SK-N-SH (cell line): ENCODE data around the gene MFSD11. TPM values are rescaled to one million over a fixed set of nuclear protein-coding genes. Genes with fewer than 3 reads are reported as not detected.

Source experiments
- CHD2 ChIP-seq: fragments of 150-350 bp; IDR thresholded peaks from 2 replicates; pipeline ENCODE4 v1.6.1; 2018; ENCODE audit warnings: low read length; ENCODE audit not compliant: partially characterized antibody
- FOSL2 ChIP-seq: IDR thresholded peaks from 2 replicates; pipeline ENCODE4 v1.4.0; 2012; ENCODE audit warnings: low read depth, mild to moderate bottlenecking, moderate library complexity, borderline replicate concordance
- JUND ChIP-seq: IDR thresholded peaks from 2 replicates; pipeline ENCODE4 v1.4.0; 2012
- POLR2AphosphoS5 ChIP-seq: IDR thresholded peaks from 2 replicates; pipeline ENCODE4 v1.6.1; 2012; ENCODE audit warnings: low read depth, low read length
- RAD21 ChIP-seq: IDR thresholded peaks from 2 replicates; pipeline ENCODE4 v1.6.1; 2012; ENCODE audit warnings: mild to moderate bottlenecking, low read length
- RCOR1 ChIP-seq: fragments of 150-350 bp; IDR thresholded peaks from 2 replicates; pipeline ENCODE4 v1.6.1; 2017; ENCODE audit warnings: antibody characterized with exemption, low read length
- REST ChIP-seq: IDR thresholded peaks from 2 replicates; pipeline ENCODE4 v1.6.1; 2012; ENCODE audit warnings: mild to moderate bottlenecking, low read depth, low read length, moderate library complexity
- SMC3 ChIP-seq: IDR thresholded peaks from 2 replicates; pipeline ENCODE4 v1.6.1; 2012; ENCODE audit warnings: low read depth, low read length, improper control_type of control experiment
- ZBTB33 ChIP-seq: IDR thresholded peaks from 2 replicates; pipeline ENCODE4 v1.4.0; 2012; ENCODE audit warnings: low read depth, borderline replicate concordance
- polyA plus RNA-seq, 3 experiments: library from polyadenylated mRNA; depleted of rRNA; stranded (reverse); fragments of >200 nt; gene quantifications; 2 replicates each; pipeline ENCODE4 v1.2.3, GENCODE V29; 2012
- TF ChIP-seq, protein P1 (sequence below): fragments of 200-600 bp; sonication (generic); IDR thresholded peaks from 2 replicates; pipeline ENCODE4 v1.6.1; 2017; ENCODE audit warnings: antibody characterized with exemption, mild to moderate bottlenecking, moderate library complexity

MFSD11 gene
- polyA plus RNA-seq, 1 of the 3 experiments (the other 2 are of a cell fraction), result 22.7 TPM

DNA sequence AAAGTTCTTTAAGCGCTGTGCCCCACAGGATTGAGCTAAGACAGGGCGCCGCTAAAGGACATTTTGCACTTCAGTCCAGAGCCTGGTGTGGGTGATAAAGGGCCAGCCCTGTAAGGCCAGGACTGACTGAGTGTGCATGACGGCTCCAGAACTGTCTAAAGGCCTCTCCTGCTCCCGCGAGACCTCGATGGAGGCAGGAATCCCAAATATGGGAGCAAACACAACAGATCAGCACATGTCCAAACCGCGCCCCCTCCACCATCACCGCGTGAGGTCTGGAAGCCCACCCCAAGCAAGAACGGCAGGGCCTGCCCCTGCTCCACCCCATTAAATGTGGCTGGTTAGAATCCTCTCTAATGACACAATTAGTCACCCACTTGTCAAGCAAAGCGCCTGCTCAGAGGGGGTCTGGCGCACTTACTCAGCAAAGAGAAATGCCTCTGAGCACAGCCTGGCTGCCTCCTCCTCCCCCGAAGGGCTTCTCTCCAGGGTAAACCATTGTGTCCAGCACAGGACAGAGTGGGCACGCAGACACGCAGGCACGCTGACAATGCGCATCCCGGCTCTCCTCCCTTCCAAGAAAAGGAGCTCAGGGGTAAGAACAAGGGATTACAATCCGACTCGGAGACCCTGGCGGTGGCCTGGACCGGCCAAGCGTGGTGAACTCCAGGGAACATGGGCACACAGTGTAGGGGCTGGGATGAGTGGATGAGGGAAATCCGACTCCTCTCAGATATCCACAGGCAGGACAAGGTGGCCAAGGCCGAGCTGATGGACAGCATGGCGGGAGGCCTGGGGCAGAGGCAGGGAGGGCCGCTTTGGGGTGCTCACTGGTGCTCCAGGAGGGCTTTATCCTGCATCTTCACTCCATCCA is 28.6 kb upstream of the MFSD11 start (continued):
- TF ChIP-seq JUND, result peak; percentile 86
- TF ChIP-seq SMC3, result no peak
- TF ChIP-seq CHD2, result peak; percentile 97
- TF ChIP-seq, protein P1, sequence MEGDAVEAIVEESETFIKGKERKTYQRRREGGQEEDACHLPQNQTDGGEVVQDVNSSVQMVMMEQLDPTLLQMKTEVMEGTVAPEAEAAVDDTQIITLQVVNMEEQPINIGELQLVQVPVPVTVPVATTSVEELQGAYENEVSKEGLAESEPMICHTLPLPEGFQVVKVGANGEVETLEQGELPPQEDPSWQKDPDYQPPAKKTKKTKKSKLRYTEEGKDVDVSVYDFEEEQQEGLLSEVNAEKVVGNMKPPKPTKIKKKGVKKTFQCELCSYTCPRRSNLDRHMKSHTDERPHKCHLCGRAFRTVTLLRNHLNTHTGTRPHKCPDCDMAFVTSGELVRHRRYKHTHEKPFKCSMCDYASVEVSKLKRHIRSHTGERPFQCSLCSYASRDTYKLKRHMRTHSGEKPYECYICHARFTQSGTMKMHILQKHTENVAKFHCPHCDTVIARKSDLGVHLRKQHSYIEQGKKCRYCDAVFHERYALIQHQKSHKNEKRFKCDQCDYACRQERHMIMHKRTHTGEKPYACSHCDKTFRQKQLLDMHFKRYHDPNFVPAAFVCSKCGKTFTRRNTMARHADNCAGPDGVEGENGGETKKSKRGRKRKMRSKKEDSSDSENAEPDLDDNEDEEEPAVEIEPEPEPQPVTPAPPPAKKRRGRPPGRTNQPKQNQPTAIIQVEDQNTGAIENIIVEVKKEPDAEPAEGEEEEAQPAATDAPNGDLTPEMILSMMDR, result no peak
- no peak; the same call in 1 of the 2 replicates for TF ChIP-seq RCOR1
- TF ChIP-seq REST, result peak; percentile 57; the same call in 1 of the 2 replicates
- no peak for TF ChIP-seq RAD21
- TF ChIP-seq ZBTB33, result peak; percentile 94
- peak; percentile 74 for TF ChIP-seq POLR2AphosphoS5
- peak; percentile 89 for TF ChIP-seq FOSL2
